ENCODE results near the gene LCP2. TPM values are rescaled to one million over a fixed set of nuclear protein-coding genes. Genes with fewer than 3 reads are reported as not detected.

LCP2 gene
- total and polyA plus RNA-seq, 2 donors (not counting 3 experiments of a cell fraction or from before 2014, with no cell fraction given) = not detected

- intact Hi-C loops (cut with micrococcal nuclease) = no loop called here
- H3K36me3 ChIP-seq (ENCODE audit: control insufficient read depth in 2 of 2, extremely low read depth in 1 of 2, insufficient read depth in 2 of 2, low read length in 2 of 2) = no peaks in the 10 kb centered on the region
- no peak overlapping the region for H3K27ac ChIP-seq (ENCODE audit: insufficient read depth, low read depth, low read length)
- H3K27me3 ChIP-seq (ENCODE audit: control insufficient read depth in 2 of 2, insufficient read depth in 2 of 2, low read length in 2 of 2) = no peaks in the 10 kb centered on the region
- no peaks in the 10 kb centered on the region for H3K79me2 ChIP-seq (ENCODE audit: control insufficient read depth, insufficient read depth, low read length)
- ChIA-PET POLR2A (no interaction called here), CTCF (no interaction called here)
- H3K9me1 ChIP-seq (replicated peaks; ENCODE audit: control insufficient read depth, extremely low read depth, insufficient read depth, low read length) = no peaks in the 10 kb centered on the region
- H4K20me1 ChIP-seq (replicated peaks; ENCODE audit: control insufficient read depth, extremely low read depth, insufficient read depth, low read length) = no peaks in the 10 kb centered on the region
- dilution Hi-C loops (cut with MboI; ENCODE audit: extremely low pct_ligation_motif_present, low sequenced_read_pairs) = no loop called here
- no peak overlapping the region for H3K4me2 ChIP-seq (ENCODE audit: insufficient read depth, low read length)
- no peak overlapping the region for H3K4me3 ChIP-seq (replicated peaks in 1 of 3; ENCODE audit: insufficient read depth in 1 of 3, low read depth in 1 of 3, low read length in 3 of 3)
- no peak overlapping the region for H3K9ac ChIP-seq (replicated peaks; ENCODE audit: extremely low read depth, insufficient read depth, low read length)
- no peak for FAIRE-seq
- no peaks in the 10 kb centered on the region for H3K9me3 ChIP-seq (replicated peaks; ENCODE audit: control insufficient read depth, insufficient read depth, low read length)
- no peak for TF ChIP-seq MAX (IDR thresholded peaks at IDR 0.05; ENCODE audit: insufficient read depth, insufficient read length)
- no peak for TF ChIP-seq POLR2A (IDR thresholded peaks at IDR 0.05; ENCODE audit: low read depth, low read length)
- no peak for TF ChIP-seq JUN (IDR thresholded peaks at IDR 0.05; ENCODE audit: borderline replicate concordance, insufficient read depth, insufficient read length, low read depth)
- no TSS peak for BruUV-seq (replicated peaks)
- no peak for DNase-seq (ENCODE audit: low read depth, low spot score)
- no peak overlapping the region for H2AFZ ChIP-seq (ENCODE audit: low read depth, low read length)
- no peaks in the 10 kb centered on the region for H3K4me1 ChIP-seq (ENCODE audit: control insufficient read depth, extremely low read depth, insufficient read depth, low read length)
Observed at GRCh38 chr5:170305016-170305645, 7.6 kb upstream of the LCP2 start.

GRCh38 chr5:170303549-170303948, 6.0 kb upstream of the LCP2 start:
- Histone ChIP-seq H3K4me2 (ENCODE audit: insufficient read depth, low read length) (no peak overlapping the region), H3K9me3 (replicated peaks; ENCODE audit: control insufficient read depth, insufficient read depth, low read length) (no peaks in the 10 kb centered on the region), H3K27ac (ENCODE audit: insufficient read depth, low read depth, low read length) (no peak overlapping the region), H3K79me2 (ENCODE audit: control insufficient read depth, insufficient read depth, low read length) (no peaks in the 10 kb centered on the region), H3K4me3 (replicated peaks in 1 of 3; ENCODE audit: insufficient read depth in 1 of 3, low read depth in 1 of 3, low read length in 3 of 3) (no peak overlapping the region), H4K20me1 (replicated peaks; ENCODE audit: control insufficient read depth, extremely low read depth, insufficient read depth, low read length) (no peaks in the 10 kb centered on the region), H3K27me3 (ENCODE audit: control insufficient read depth in 2 of 2, insufficient read depth in 2 of 2, low read length in 2 of 2) (no peaks in the 10 kb centered on the region), H3K36me3 (ENCODE audit: control insufficient read depth in 2 of 2, extremely low read depth in 1 of 2, insufficient read depth in 2 of 2, low read length in 2 of 2) (no peaks in the 10 kb centered on the region), H3K9ac (replicated peaks; ENCODE audit: extremely low read depth, insufficient read depth, low read length) (no peak overlapping the region), H3K4me1 (ENCODE audit: control insufficient read depth, extremely low read depth, insufficient read depth, low read length) (no peaks in the 10 kb centered on the region), H3K9me1 (replicated peaks; ENCODE audit: control insufficient read depth, extremely low read depth, insufficient read depth, low read length) (no peaks in the 10 kb centered on the region), H2AFZ (ENCODE audit: low read depth, low read length) (no peak overlapping the region)
- dilution Hi-C loops (cut with MboI; ENCODE audit: extremely low pct_ligation_motif_present, low sequenced_read_pairs) (no loop called here), intact Hi-C loops (cut with micrococcal nuclease) (no loop called here)
- no peak for TF ChIP-seq MYC (IDR thresholded peaks at IDR 0.05; ENCODE audit: low read depth, low read length)
- TF ChIP-seq MAX (IDR thresholded peaks at IDR 0.05; ENCODE audit: insufficient read depth, insufficient read length) = no peak
- no peak for TF ChIP-seq GATA2 (IDR thresholded peaks at IDR 0.05; ENCODE audit: insufficient read depth, insufficient read length, low read depth, low read length)
- no peak for TF ChIP-seq CTCF (IDR thresholded peaks at IDR 0.05; ENCODE audit: extremely low read depth in 1 of 2, insufficient read depth in 1 of 2, low read depth in 1 of 2, low read length in 2 of 2)
- no peak for TF ChIP-seq FOS (IDR thresholded peaks at IDR 0.05; ENCODE audit: borderline replicate concordance, insufficient read depth, low read length)
- no peak for TF ChIP-seq POLR2AphosphoS5 (IDR thresholded peaks at IDR 0.05; ENCODE audit: insufficient read depth, low read depth, low read length)
- CTCF ChIA-PET = interaction anchor here (1.0 kb wide), 1 partner anchor 14 kb away, joined by 4 read pairs; no protein-coding TSS in a partner anchor
- POLR2A ChIA-PET = no interaction called here
- FAIRE-seq = no peak
- no TSS peak for BruUV-seq (replicated peaks)
- DNase-seq (ENCODE audit: low read depth, low spot score) = no peak

Data from endothelial cell of umbilical vein (primary cell).